NCI-H526 treated with DMSO at 0.1 percent for 48 hours (cell line): ENCODE results near the gene EFCAB14.
"Not testable (repeated sequence)": the region's sequence is repeated elsewhere in the genome, so short reads cannot be mapped to it uniquely, and the experiment has no call there.

Experiments
- DNase-seq: peaks from one replicate; lab custom pipeline; 2025; lab: John Stamatoyannopoulos, UW

The EFCAB14 gene

DNA sequence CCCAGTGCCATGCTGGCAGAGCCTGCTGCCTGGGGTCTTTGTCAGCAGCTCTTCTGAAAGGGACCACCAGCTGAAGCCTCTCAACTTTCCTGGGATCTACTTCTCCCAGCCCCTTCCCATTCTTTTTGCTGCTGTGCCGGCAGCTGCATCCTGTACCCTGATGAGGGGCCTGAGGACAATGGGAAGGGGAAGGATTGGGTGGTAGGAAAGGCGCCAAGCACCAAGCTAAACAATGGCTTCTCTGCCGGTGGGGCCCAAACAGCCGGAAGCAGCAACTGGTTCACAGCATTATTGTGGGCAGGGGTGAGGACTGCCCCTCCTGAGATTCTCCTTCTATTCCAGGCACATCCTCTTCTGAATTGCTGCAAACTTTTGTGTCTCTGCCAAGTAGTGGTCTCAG lies 5.0 kb upstream of the EFCAB14 start:
- no peak for DNase-seq

DNA sequence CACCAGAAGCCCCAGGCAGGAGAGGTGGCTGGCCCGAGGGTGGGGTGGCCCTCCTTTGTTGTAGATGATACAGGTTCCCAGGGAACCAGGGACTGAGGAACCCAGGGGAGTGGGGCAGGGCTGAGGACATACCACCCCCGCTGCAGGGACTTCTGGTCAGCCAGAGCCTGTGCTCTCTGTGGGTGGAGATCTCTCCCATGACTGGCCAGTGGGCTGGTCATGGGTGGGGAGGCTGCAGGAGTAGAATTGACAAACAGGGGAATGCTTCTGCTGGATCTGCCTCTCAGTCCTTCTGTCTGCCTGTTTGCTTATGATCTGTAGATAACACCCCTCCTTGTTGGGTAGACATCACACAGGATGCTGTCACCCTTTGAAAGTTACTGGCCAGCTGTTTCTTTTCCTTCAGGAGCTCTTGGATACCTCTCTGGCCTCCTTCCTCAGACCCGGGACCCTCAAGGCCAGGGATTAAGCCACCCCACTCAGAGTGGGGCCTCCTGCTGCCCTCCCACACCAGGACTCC lies 2.8 kb upstream of the EFCAB14 start:
- DNase-seq = no peak

DNA sequence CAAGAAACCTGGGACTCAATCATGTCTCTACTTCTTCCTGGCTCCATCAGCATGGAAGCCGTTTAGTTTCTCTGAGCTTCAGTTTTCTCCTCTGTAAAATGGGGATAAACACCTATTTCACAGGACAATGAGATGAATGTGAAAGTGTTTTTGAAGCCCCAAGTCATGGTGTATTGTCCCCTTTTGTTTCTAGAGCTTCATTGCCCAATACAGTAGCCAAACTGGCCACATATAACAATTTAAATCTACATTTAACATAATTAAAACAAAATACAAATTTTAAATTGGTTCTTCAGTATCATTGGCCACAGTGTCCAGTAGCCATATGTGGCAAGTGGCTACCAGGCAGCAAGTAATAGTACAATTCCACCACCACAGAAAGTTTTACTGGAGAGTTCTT lies 2.3 kb upstream of the EFCAB14 start:
- no peak for DNase-seq

DNA sequence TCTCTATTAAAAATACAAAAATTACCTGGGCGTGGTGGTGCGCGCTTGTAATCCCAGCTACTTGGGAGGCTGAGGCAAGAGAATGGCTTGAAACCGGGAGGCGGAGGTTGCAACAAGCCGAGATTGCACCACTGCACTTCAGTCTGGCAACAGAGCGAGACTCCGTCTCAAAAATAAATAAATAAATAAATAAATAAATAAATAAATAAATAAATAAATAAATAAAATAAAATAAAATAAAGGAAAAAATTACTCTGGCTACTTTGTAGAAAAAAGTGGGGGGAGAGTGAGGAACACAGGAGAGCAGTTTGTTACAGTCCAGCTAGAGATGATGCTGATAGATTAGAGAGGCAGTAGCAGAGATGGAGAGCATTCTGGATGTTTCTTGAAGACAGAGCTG lies 1.4 kb upstream of the EFCAB14 start:
- DNase-seq = not testable (repeated sequence)

DNA sequence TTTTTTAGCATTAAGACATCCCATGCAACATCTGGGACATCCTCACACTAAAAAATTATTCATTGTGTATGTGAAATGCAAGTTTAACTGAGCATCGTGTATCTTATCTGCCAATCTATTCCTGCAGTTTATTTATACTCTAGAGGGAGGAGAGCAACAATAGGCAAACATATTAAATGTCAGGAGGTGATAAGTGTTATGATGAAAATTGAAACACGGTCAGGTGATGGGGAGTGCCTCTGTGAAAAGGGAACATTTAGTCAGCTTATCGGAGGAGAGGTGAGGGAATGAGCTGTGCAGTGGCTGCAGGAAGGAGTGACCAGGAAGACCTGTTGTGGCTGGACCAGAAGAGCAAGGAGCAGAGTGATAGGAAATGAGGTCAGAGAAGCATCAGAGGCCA lies 775 bp upstream of the EFCAB14 start:
- DNase-seq = no peak

DNA sequence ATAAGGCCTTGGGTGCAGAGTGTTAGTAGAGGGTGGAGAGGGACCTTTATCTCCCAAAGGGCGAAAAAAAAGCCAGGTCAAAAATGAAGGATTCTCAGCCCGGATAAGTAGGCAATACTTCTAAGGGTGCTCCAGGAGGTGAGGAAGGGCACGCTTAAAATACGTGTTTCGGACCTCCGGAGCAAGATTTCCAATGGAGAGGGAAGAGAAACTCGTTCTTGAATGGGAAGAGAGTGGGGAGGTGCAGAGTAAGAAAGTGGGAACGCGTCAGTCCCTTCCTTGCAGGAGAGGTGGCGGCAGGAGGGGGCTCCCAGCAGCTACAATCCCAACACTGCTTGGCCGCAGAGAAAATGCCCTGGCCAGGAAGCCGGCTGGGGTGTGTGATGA lies 581 bp downstream of the EFCAB14 start:
- no peak for DNase-seq

DNA sequence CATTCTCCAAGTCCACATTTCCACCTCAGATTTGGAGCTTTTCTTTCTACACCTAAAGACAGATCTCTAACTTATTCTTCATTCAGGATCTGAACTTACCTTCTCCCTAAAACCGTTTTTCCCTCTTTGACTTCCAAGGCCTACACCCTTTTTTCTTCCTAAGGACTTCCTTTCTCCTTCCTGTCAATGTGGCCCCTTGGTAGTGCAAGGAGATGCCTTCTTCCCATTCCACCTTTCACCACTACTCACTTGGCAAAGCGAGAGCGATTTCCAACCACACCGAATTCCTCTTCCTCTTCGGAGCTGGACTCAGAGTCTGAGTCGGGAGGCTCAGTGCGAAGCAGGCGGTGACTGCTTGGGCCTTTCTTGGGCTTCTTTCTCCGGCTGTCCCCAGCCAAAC lies 1.3 kb downstream of the EFCAB14 start:
- DNase-seq = no peak

DNA sequence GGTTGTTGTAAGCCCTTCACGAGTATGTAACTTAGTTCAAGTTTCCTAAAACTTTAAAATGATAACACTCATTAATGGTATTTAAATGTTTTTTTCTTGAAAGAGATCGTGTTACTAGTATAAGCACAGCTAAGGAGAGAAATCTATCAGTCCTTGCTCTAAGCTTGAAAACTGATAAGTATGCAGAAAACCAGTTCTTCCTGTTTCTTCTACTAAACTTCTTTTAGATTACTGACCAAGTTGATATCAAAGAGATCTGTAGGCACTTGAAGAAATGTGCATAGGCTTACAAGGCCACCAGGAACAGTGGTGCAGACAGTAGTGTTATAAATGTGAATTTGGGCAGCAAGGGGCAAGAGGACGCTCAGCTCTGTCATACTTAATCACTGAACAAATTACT lies 3.9 kb downstream of the EFCAB14 start:
- no peak for DNase-seq

DNA sequence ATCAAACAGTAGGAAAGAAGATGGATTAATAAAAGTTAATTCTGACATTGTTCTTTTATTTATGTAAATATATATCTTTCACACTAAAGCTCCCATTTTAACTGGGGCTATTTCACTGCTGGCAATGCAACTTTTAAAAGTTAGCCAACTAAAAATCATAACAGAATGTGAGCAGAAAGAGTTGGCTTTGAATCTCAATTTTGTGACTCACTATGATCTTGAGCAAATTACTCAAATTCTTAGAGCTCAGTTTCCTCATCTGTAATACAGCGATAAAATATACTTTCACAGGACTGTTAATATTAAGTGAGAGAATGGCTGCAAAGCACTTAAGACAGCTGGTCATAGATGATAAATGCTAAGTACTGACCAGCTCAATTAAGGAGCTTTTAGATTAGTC lies 10.8 kb downstream of the EFCAB14 start:
- DNase-seq = no peak

DNA sequence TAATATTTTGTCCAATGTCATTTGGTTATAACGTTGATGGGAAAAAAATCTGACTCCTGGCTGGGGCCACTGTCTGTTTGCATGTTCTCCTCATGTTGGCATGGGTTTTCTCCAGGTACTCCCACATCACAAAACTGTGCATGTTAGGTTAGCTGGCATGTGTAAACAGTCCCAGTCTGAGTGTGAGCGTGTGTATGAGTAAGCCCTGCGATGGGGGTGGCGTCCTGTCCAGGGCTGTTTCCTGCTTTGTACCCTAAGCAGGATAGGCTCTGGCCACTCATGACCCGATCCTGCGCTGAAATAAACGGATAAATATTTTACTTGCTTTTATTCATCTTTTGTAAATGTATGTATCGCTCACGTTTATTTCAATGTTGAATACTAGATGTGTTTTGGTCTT lies 13.5 kb downstream of the EFCAB14 start:
- no peak for DNase-seq

DNA sequence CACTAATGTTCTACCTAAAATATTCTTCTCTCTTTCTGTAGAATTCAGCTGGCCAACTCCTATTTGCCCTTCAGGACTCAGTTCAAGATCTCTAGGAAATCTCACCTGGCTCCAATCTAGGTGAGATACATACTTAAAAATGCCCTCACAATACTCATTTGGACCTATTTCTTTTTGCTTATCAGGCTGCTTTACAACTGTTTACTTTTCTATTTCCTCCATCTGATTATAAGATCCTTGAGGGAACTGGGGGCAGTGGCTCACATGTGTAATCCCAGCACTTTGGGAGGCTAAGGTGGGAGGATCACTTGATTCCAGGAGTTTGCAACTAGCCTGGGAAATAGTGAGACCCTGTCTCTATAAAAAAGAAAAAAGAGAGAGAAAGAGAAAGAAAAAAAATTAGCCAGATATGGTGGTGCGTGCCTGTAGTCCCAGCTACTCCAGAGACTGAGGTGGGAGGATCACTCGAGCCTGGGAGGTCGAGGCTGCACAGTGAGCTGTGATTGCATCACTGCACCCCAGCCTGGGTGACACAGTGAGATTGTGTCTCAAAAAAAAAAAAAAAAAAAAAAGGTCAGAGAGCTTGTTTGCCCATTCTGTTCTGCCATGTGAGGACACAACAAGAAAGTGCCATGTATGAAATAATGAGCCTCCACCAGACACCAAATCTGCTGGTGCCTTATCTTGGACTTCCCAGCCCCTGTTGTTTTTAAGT lies 14.8 kb downstream of the EFCAB14 start:
- DNase-seq = no peak

DNA sequence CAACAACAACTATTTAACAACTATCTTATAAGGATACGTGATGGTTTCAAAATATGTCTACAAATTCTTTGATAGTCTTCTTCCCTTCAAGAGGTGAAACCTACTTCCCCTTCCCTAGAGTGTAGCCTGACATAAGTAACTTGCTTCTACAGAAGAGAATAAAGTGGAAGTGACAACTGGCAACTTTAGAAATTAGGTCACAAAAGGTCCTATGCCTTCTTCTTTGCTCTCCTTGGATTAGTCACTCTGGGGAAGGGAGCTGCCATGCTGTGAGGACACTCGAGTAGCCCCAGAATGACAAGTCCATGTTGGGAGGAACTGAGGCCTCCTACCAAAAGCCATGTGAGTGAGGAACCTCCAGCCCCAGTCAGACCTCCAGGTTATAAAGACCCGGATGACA lies 19.2 kb downstream of the EFCAB14 start:
- no peak for DNase-seq

DNA sequence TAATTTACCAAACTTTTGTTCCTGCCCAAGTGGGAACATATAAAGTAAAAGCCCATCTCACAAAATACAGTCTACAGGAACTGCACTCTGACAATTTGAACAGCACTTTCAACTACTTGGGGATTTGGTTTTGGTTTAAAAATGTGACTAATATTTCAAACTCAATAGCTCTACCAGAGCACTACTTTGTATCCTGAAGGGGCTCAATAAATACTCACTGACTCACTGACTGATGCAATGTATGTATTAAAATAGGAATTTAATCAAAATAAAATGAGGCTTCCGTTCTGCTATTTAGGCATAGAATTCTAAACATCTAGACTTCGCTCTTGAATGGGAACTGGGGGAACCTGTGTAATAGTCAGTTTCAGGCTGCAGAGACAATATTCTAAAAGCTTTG lies 21.9 kb downstream of the EFCAB14 start:
- no peak for DNase-seq

DNA sequence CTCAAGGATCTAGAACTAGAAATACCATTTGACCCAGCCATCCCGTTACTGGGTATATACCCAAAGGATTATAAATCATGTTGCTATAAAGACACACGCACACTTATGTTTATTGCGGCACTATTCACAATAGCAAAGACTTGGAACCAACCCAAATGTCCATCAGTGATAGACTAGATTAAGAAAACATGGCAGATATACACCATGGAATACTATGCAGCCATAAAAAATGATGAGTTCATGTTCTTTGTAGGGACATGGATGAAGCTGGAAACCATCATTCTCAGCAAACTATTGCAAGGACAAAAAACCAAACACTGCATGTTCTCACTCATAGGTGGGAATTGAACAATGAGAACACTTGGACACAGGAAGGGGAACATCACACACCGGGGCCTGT lies 24.2 kb downstream of the EFCAB14 start:
- DNase-seq = not testable (repeated sequence)

DNA sequence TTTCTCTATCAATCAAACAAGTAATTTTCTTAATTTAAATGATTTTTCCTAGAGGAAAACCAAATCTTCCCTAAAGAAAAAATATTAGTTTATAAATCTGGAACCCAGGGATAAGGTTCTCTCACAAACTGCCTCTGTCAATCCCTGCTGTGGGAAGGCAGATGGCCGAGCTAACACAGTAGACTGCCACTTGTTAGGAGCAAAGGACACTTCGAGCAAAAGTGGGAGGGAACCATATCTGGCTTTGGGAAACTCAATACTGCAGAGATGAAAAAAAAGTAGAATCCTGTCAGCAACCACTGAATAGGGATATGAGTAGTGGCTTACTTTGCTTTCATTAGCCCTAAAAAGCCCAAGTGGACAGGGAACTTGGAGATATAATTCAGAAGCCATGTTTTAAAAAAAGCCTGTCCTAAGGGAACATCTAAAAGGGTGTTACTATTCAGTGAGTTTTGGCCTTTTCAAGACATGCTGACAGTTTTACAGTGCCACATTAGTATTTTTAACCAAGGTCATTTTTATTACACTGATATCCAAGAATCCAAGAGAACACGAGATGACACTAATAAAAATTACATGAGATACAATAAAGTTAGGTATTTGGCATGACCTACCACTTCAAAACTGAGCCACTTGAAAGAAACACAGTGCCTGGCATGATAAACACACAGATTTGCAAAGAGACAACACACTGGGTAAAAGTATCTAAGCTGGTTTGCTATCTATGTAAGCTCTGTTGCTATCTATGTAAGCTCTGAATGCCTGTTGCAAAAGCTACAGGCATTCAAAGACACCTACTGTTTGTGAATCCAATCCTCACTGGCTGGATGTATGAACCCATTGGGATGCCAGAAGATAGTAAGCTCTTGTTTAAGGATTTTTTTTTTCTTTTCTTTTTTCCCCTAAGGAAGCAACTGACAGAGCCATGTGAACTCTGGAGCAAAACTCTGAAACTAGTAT lies 25.8 kb downstream of the EFCAB14 start:
- no peak for DNase-seq

DNA sequence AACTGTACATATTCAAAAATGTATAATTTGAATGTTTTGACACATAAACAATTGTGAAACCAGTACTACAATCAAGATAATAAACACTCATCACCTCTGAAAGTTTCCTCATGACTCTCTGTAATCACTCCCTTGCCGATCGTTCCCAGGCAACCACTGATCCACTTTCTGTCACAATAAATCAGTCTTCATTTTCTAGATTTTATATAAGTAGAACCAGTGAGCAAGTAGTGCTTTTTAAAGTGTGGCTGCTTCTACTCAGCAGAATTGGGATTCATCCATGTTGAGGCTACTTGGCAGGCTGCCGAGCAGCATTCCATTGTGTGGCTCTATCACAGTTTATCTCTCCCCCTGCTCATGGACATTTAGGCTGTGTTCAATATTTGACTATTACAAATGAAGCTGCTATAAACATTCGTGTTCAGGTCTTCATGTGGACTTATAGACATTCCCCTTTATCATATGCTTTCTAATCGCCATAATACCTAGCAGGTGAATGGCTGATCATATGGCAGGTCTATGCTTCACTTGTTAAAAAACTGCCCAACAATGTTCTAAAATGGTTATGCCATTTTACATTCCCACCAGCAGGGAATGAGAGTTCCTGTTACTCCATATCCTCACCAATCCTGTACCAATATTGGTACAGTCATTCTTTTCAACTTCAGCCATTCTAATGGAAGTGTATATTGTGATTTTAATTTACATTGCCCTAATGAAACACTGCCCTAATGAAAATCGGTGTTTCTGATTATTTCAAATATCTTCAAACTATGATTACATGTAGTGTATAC lies 26.7 kb downstream of the EFCAB14 start:
- DNase-seq = no peak

DNA sequence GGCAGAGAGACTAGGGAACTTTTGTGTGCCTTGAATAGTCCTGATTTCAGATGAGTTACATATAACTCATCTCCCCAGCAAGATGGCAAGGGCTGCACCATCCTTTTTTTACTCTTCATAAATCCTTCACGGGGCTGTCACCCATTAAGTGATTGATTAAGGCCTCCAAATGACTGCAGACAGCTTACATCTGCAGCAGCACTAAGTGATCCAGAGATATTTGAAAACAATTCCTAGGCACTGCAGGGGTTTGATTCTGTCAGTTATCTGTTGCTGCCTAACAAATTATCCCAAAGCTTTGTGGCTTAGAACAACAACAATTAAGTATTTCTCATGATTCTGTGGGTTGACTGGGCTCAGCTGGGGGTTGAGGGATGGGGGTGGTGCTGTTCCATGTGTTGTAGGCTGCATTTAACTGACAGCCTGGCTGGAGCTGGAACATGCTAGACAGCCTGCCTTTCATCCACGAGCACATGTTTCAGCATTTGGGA lies 27.9 kb downstream of the EFCAB14 start:
- DNase-seq = no peak

DNA sequence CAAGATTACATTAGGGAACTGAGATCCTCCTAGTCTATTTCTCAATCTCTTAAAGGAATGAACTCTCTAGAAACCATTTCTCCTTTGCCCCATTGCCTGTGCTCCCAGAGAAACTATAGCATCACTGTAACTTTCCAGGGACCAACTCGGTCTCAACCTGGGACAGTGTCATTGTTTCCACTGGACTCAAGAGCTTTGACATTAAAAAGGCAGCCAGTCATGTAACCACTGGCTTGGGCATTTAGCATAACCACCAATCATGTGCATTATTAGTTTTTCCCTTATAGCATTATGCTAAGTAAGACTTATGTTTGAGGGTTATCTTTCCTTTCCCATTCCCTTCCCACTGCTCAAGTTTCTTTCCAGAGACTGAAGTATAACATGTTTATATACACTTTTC lies 29.0 kb downstream of the EFCAB14 start:
- DNase-seq = no peak

DNA sequence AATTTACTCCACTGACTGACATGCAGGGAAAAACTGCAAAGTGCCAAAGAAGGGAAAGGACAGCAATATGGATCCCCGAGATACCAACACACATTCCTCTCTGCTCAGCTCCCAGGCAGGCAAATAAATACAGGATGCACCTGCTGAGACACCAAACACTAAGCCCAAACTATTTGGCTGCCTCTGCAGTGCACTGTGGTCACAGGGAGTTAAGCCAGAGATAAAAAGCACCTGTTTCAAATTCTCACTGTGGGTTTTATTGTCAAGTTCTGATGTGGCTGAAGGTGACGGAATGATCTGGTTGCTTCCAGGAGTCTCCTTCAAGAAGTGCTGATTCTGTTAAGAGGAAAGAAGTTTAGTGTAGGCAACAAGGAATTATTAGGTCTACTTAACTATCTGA lies 29.6 kb downstream of the EFCAB14 start:
- no peak for DNase-seq

DNA sequence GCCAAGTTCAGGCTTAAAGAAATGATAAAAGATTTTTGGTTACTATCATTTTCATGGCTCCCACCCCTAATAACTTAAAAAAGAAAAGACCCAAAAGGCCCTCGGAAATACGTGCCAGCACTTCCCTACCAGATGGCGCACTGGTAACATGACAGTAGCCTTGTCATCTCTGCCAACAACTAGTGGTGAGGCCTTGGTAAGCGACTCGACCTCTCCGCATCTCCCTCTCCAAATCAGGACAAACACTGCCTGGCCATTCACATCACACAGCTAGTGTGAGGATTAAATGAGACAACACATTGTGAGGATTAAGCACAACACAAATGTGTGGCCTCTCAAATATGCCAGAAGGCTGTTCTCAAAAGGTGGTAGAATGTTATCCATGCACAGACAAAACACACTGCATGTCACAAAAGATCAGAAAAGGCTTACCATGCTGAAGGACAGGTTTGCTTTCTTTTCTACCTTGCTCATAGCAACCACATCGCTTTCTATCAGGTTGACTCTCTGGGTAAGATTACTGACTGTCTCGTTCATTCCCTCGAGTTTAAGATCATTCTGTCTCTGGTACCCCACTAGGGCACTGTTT lies 30.9 kb downstream of the EFCAB14 start:
- no peak for DNase-seq

DNA sequence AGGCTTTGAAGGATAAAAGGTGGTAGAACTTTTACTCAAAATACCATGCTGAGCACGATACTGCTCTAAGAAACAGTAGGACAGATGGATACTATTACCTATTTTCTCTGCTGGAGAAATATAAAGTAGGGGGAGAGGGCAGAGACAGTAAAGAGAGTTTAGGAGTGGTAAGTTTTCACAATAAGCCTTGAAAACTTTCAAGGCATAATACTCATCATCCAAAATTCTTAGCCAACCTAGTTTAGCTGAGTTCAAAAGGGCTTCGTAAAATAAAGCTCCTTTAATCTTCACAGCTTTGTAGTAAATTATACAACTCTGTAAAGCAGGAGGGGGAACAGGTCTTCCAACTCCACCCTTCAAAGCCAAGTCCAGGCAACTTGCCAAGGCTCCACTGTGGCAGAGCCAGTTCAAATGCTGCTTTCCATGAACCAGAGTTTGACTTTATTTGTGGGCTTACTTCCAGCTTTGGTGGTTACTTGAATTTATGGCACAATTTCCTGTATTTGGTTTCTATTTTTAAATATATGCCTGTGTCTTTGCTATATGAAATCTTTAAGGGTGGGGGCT lies 31.7 kb downstream of the EFCAB14 start:
- no peak for DNase-seq
